Measurements from ENCODE around the gene NHERF2. TPM values are rescaled to one million over a fixed set of nuclear protein-coding genes. Genes with fewer than 3 reads are reported as not detected.

NHERF2 gene
- total RNA-seq, 4 donors from 2014 or later, result 10.3 to 97.1 (median 33.1) TPM

- Histone ChIP-seq H3K4me1 (no peaks in the 10 kb centered on the region), H3K27ac (no peak overlapping the region), H3K27me3 (no peaks in the 10 kb centered on the region), H3K36me3 (no peaks in the 10 kb centered on the region), H3K9me3 (no peaks in the 10 kb centered on the region), H3K4me3 (no peak overlapping the region)
- DNase-seq, result no peak
- intact Hi-C loops (cut with DNase I; ENCODE audit: low total_unique reads), result no loop called here
- no peak for TF ChIP-seq POLR2A (IDR thresholded peaks at IDR 0.05)
- TF ChIP-seq CTCF (IDR thresholded peaks at IDR 0.05), result no peak
Observed at GRCh38 chr16:2079311-2079800, 52.7 kb downstream of the NHERF2 start.

DNA sequence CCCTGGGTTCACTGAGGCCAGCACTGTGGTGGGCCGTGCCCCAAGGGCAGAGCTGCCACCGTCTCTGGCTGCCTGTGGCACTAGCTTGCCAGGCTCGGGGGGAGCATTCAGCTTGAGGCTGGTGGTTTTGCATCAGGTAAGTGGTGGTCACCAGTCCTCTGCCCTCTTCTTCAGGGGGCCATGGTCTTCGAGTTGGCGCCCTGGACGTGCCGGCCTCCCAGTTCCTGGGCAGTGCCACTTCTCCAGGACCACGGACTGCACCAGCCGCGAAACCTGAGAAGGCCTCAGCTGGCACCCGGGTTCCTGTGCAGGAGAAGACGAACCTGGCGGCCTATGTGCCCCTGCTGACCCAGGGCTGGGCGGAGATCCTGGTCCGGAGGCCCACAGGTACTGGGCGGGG, 53.3 kb downstream of the NHERF2 start:
- Histone ChIP-seq H3K36me3 (no peaks in the 10 kb centered on the region), H3K9me3 (no peaks in the 10 kb centered on the region), H3K27me3 (no peaks in the 10 kb centered on the region), H3K4me3 (no peak overlapping the region), H3K4me1 (no peaks in the 10 kb centered on the region), H3K27ac (no peak overlapping the region)
- no peak for DNase-seq
- intact Hi-C loops (cut with DNase I; ENCODE audit: low total_unique reads), result no loop called here
- TF ChIP-seq CTCF (IDR thresholded peaks at IDR 0.05), result no peak
- TF ChIP-seq POLR2A (IDR thresholded peaks at IDR 0.05), result no peak

- Histone ChIP-seq H3K9me3 (no peaks in the 10 kb centered on the region), H3K36me3 (no peaks in the 10 kb centered on the region), H3K27me3 (no peaks in the 10 kb centered on the region), H3K4me1 (no peaks in the 10 kb centered on the region), H3K4me3 (no peak overlapping the region), H3K27ac (peak overlapping the region; percentile 48 to 60)
- no peak for TF ChIP-seq POLR2A (IDR thresholded peaks at IDR 0.05)
- no peak for TF ChIP-seq CTCF (IDR thresholded peaks at IDR 0.05)
- DNase-seq, result no peak
- intact Hi-C loops (cut with DNase I; ENCODE audit: low total_unique reads), result no loop called here
Observed at GRCh38 chr16:2081201-2082084, 54.7 kb downstream of the NHERF2 start.

GRCh38 chr16:2082171-2082982, 55.7 kb downstream of the NHERF2 start:
- Histone ChIP-seq H3K36me3 (no peaks in the 10 kb centered on the region), H3K27me3 (no peaks in the 10 kb centered on the region), H3K9me3 (no peaks in the 10 kb centered on the region), H3K4me3 (no peak overlapping the region), H3K4me1 (no peaks in the 10 kb centered on the region), H3K27ac (peak overlapping the region; percentile 48 to 60)
- TF ChIP-seq POLR2A (IDR thresholded peaks at IDR 0.05) (peak in 1 of 2 donors; percentile 28), CTCF (IDR thresholded peaks at IDR 0.05) (no peak)
- peak; percentile 53 to 70 for DNase-seq
- intact Hi-C loops (cut with DNase I; ENCODE audit: low total_unique reads), result no loop called here

DNA sequence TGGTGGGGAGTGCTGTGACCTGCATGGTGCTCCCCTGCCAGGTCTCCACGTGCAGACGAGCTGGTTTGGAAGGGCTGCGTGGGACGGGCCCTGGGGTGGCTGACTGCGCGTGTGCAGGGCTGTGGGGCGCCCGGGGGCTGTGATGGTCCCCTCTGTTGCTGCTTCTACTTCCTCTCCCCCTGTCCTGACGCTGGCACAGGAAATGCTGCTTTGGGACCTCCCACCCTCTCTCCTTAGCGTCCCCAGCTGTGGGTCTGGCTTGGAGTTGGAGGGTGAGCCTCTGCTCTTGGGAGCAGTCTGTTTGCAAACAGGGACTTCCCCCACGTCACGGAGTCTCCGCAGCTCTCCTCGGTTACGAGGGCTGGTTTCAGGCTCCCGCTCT, 56.3 kb downstream of the NHERF2 start:
- no peak for TF ChIP-seq POLR2A (IDR thresholded peaks at IDR 0.05)
- no peak for TF ChIP-seq CTCF (IDR thresholded peaks at IDR 0.05)
- DNase-seq, result no peak
- Histone ChIP-seq H3K9me3 (no peaks in the 10 kb centered on the region), H3K27me3 (no peaks in the 10 kb centered on the region), H3K4me3 (no peak overlapping the region), H3K27ac (peak overlapping the region in 1 of 2 donors; percentile 60), H3K4me1 (no peaks in the 10 kb centered on the region), H3K36me3 (no peaks in the 10 kb centered on the region)
- intact Hi-C loops (cut with DNase I; ENCODE audit: low total_unique reads), result no loop called here

Data from uterus (tissue), 4 donors.